SIG-M5 (cell line): Measurements from ENCODE around the gene HLA-DOB.

ENCODE experiments used
- DNase-seq: peaks from one replicate; lab custom pipeline; 2025; lab: John Stamatoyannopoulos, UW

Gene HLA-DOB

GRCh38 chr6:32843331-32843978 is 26.7 kb upstream of the HLA-DOB start:
- DNase-seq = no peak

GRCh38 chr6:32842690-32843089 is 25.9 kb upstream of the HLA-DOB start:
- no peak for DNase-seq

- no peak for DNase-seq
Observed at GRCh38 chr6:32842021-32842650, 25.3 kb upstream of the HLA-DOB start.

GRCh38 chr6:32840604-32841246 is 23.9 kb upstream of the HLA-DOB start:
- no peak for DNase-seq

- DNase-seq = no peak
Observed at GRCh38 chr6:32839356-32839755, 22.6 kb upstream of the HLA-DOB start.

GRCh38 chr6:32838114-32838958 is 21.5 kb upstream of the HLA-DOB start, which contains the start of gene TAP2:
Gene TAP2 (minus strand): TSS chr6:32838739. CDS start chr6:32838233, 506 bp downstream.
- peak; percentile 51 for DNase-seq

- DNase-seq = no peak
Observed at GRCh38 chr6:32837651-32838113, 20.9 kb upstream of the HLA-DOB start.

GRCh38 chr6:32836873-32837272 is 20.1 kb upstream of the HLA-DOB start:
- DNase-seq = no peak

- DNase-seq = no peak
Observed at GRCh38 chr6:32835167-32835893, 18.5 kb upstream of the HLA-DOB start.

- DNase-seq = no peak
Observed at GRCh38 chr6:32833664-32834063, 16.9 kb upstream of the HLA-DOB start.

- no peak for DNase-seq
Observed at GRCh38 chr6:32832535-32832934, 15.7 kb upstream of the HLA-DOB start.

- DNase-seq = no peak
Observed at GRCh38 chr6:32830936-32831335, 14.1 kb upstream of the HLA-DOB start.

GRCh38 chr6:32830017-32830416 is 13.2 kb upstream of the HLA-DOB start:
- DNase-seq = no peak

- no peak for DNase-seq
Observed at GRCh38 chr6:32829495-32829894, 12.7 kb upstream of the HLA-DOB start.

GRCh38 chr6:32827025-32827424 is 10.2 kb upstream of the HLA-DOB start:
- DNase-seq = no peak

GRCh38 chr6:32825966-32826365 is 9.2 kb upstream of the HLA-DOB start:
- DNase-seq = no peak

- no peak for DNase-seq
Observed at GRCh38 chr6:32819729-32820128, 2.9 kb upstream of the HLA-DOB start.

- no peak for DNase-seq
Observed at GRCh38 chr6:32818867-32819266, 2.1 kb upstream of the HLA-DOB start.

- DNase-seq = no peak
Observed at GRCh38 chr6:32815996-32816395, 806 bp downstream of the HLA-DOB start.

- no peak for DNase-seq
Observed at GRCh38 chr6:32815115-32815514, 1.7 kb downstream of the HLA-DOB start.

- no peak for DNase-seq
Observed at GRCh38 chr6:32814145-32814544, 2.7 kb downstream of the HLA-DOB start.

GRCh38 chr6:32809171-32809570 is 7.6 kb downstream of the HLA-DOB start:
- DNase-seq = no peak
